ENCODE measurements around the gene NFYC. TPM values are rescaled to one million over a fixed set of nuclear protein-coding genes. Genes with fewer than 3 reads are reported as not detected.

The NFYC gene
- total and polyA plus RNA-seq, 9 donors: 35.7 to 66.4 (median 57.8) TPM

GRCh38 chr1:40768146-40768990 lies 76.9 kb downstream of the NFYC start:
- Histone ChIP-seq H3K27ac (ENCODE audit: low read length) (no peak overlapping the region), H3K9me3 (replicated peaks; ENCODE audit: control insufficient read depth, low read depth, low read length) (no peaks in the 10 kb centered on the region), H3K27me3 (ENCODE audit: control insufficient read depth, insufficient read depth, low read length) (no peaks in the 10 kb centered on the region), H3K4me3 (ENCODE audit: low read length) (no peak overlapping the region), H3K4me1 (ENCODE audit: control insufficient read depth, insufficient read depth, low read length) (peaks cover 22% of the 10 kb centered on the region), H3K36me3 (ENCODE audit: control insufficient read depth, insufficient read depth, low read length) (peaks cover 82% of the 10 kb centered on the region)
- 70% methylated on average over 2 of the region's 7 CpGs for WGBS (ENCODE audit: insufficient coverage)
- DNase-seq: peak; percentile 29

- 73% methylated on average over 3 of the region's 4 CpGs for WGBS (ENCODE audit: insufficient coverage)
- H3K4me3 ChIP-seq (ENCODE audit: low read length): no peak overlapping the region
- no peaks in the 10 kb centered on the region for H3K9me3 ChIP-seq (replicated peaks; ENCODE audit: control insufficient read depth, low read depth, low read length)
- peaks cover 77% of the 10 kb centered on the region for H3K36me3 ChIP-seq (ENCODE audit: control insufficient read depth, insufficient read depth, low read length)
- no peak for DNase-seq
- no peaks in the 10 kb centered on the region for H3K27me3 ChIP-seq (ENCODE audit: control insufficient read depth, insufficient read depth, low read length)
- H3K4me1 ChIP-seq (ENCODE audit: control insufficient read depth, insufficient read depth, low read length): peaks cover 31% of the 10 kb centered on the region
- H3K27ac ChIP-seq (ENCODE audit: low read length): no peak overlapping the region
Observed at GRCh38 chr1:40769815-40770214, 78.3 kb downstream of the NFYC start.

- DNase-seq: no peak
- WGBS (ENCODE audit: insufficient coverage): 75% methylated on average over 13 of the region's 18 CpGs
- H3K4me3 ChIP-seq (ENCODE audit: low read length): no peak overlapping the region
- H3K27me3 ChIP-seq (ENCODE audit: control insufficient read depth, insufficient read depth, low read length): no peaks in the 10 kb centered on the region
- H3K9me3 ChIP-seq (replicated peaks; ENCODE audit: control insufficient read depth, low read depth, low read length): no peaks in the 10 kb centered on the region
- H3K36me3 ChIP-seq (ENCODE audit: control insufficient read depth, insufficient read depth, low read length): peaks cover 72% of the 10 kb centered on the region
- H3K27ac ChIP-seq (ENCODE audit: low read length): no peak overlapping the region
- peaks cover 28% of the 10 kb centered on the region for H3K4me1 ChIP-seq (ENCODE audit: control insufficient read depth, insufficient read depth, low read length)
Observed at GRCh38 chr1:40770296-40771070, 79.0 kb downstream of the NFYC start.

GRCh38 chr1:40772146-40772955 lies 80.8 kb downstream of the NFYC start:
- peaks cover 27% of the 10 kb centered on the region for H3K4me1 ChIP-seq (ENCODE audit: control insufficient read depth, insufficient read depth, low read length)
- no peak overlapping the region for H3K27ac ChIP-seq (ENCODE audit: low read length)
- H3K4me3 ChIP-seq (ENCODE audit: low read length): no peak overlapping the region
- no peaks in the 10 kb centered on the region for H3K27me3 ChIP-seq (ENCODE audit: control insufficient read depth, insufficient read depth, low read length)
- peaks cover 9% of the 10 kb centered on the region for H3K9me3 ChIP-seq (replicated peaks; ENCODE audit: control insufficient read depth, low read depth, low read length)
- peaks cover 61% of the 10 kb centered on the region for H3K36me3 ChIP-seq (ENCODE audit: control insufficient read depth, insufficient read depth, low read length)
- no peak for DNase-seq
- no CpG with 5 or more reads among the region's 2 CpGs for WGBS (ENCODE audit: insufficient coverage)

- no peak overlapping the region for H3K27ac ChIP-seq (ENCODE audit: low read length)
- WGBS (ENCODE audit: insufficient coverage): 73% methylated on average over 2 of the region's 6 CpGs
- no peaks in the 10 kb centered on the region for H3K27me3 ChIP-seq (ENCODE audit: control insufficient read depth, insufficient read depth, low read length)
- peaks cover 50% of the 10 kb centered on the region for H3K36me3 ChIP-seq (ENCODE audit: control insufficient read depth, insufficient read depth, low read length)
- peaks cover 24% of the 10 kb centered on the region for H3K4me1 ChIP-seq (ENCODE audit: control insufficient read depth, insufficient read depth, low read length)
- H3K4me3 ChIP-seq (ENCODE audit: low read length): no peak overlapping the region
- peaks cover 11% of the 10 kb centered on the region for H3K9me3 ChIP-seq (replicated peaks; ENCODE audit: control insufficient read depth, low read depth, low read length)
- DNase-seq: no peak
Observed at GRCh38 chr1:40773748-40774265, 82.3 kb downstream of the NFYC start.

- 60% methylated on average over 1 of the region's 3 CpGs for WGBS (ENCODE audit: insufficient coverage)
- Histone ChIP-seq H3K36me3 (ENCODE audit: control insufficient read depth, insufficient read depth, low read length) (peaks cover 44% of the 10 kb centered on the region), H3K4me3 (ENCODE audit: low read length) (no peak overlapping the region), H3K27ac (ENCODE audit: low read length) (no peak overlapping the region), H3K4me1 (ENCODE audit: control insufficient read depth, insufficient read depth, low read length) (peaks cover 22% of the 10 kb centered on the region), H3K9me3 (replicated peaks; ENCODE audit: control insufficient read depth, low read depth, low read length) (peaks cover 11% of the 10 kb centered on the region), H3K27me3 (ENCODE audit: control insufficient read depth, insufficient read depth, low read length) (no peaks in the 10 kb centered on the region)
- DNase-seq: peak; percentile 54
Observed at GRCh38 chr1:40774266-40774998, 82.9 kb downstream of the NFYC start.

- Histone ChIP-seq H3K9me3 (replicated peaks; ENCODE audit: control insufficient read depth, low read depth, low read length) (peaks cover 11% of the 10 kb centered on the region), H3K4me1 (ENCODE audit: control insufficient read depth, insufficient read depth, low read length) (peaks cover 25% of the 10 kb centered on the region), H3K36me3 (ENCODE audit: control insufficient read depth, insufficient read depth, low read length) (peaks cover 25% of the 10 kb centered on the region), H3K4me3 (ENCODE audit: low read length) (no peak overlapping the region), H3K27ac (ENCODE audit: low read length) (no peak overlapping the region), H3K27me3 (ENCODE audit: control insufficient read depth, insufficient read depth, low read length) (no peaks in the 10 kb centered on the region)
- WGBS (ENCODE audit: insufficient coverage): 83% methylated on average over 1 of the region's 4 CpGs
- DNase-seq: no peak
Observed at GRCh38 chr1:40776236-40777072, 85.0 kb downstream of the NFYC start.

GRCh38 chr1:40777224-40777970 lies 85.9 kb downstream of the NFYC start:
- 88% methylated on average over 1 of the region's 2 CpGs for WGBS (ENCODE audit: insufficient coverage)
- Histone ChIP-seq H3K4me1 (ENCODE audit: control insufficient read depth, insufficient read depth, low read length) (peaks cover 33% of the 10 kb centered on the region), H3K27ac (ENCODE audit: low read length) (no peak overlapping the region)

More at GRCh38 chr1:40777224-40777970, 85.9 kb downstream of the NFYC start:
- H3K9me3 ChIP-seq (replicated peaks; ENCODE audit: control insufficient read depth, low read depth, low read length): peaks cover 11% of the 10 kb centered on the region
- peaks cover 5% of the 10 kb centered on the region for H3K27me3 ChIP-seq (ENCODE audit: control insufficient read depth, insufficient read depth, low read length)
- no peak for DNase-seq
- H3K4me3 ChIP-seq (ENCODE audit: low read length): no peak overlapping the region
- H3K36me3 ChIP-seq (ENCODE audit: control insufficient read depth, insufficient read depth, low read length): peaks cover 17% of the 10 kb centered on the region
